Measurements from ENCODE around the gene FABP7.

DNA sequence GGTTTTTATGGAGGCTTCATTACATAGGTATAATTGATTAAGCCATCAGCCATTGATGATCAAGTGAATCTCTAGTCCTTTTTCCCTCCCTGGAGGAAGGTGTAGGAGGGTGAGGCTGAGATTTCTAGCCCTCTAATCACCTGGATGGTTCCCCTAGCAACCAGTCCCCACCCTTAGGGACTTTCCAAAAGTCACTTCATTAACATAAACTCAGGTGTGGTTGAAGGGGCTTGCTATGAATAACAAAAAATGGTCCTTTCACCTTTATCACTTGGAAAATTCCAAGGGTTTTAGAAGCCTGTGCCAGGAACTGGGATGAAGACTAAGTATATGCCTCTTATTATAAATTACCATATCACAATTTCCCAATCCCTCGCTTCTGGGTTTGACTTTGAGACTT, 49.9 kb downstream of the FABP7 start:
- no peak for TF ChIP-seq EZH2 (IDR thresholded peaks at IDR 0.05)
- TF ChIP-seq POLR2AphosphoS5 (IDR thresholded peaks at IDR 0.05; ENCODE audit: borderline replicate concordance, low read depth, low read length): no peak
- no peak for TF ChIP-seq FOXP2 (optimal IDR thresholded peaks at IDR 0.05; ENCODE audit: control extremely low read depth, extremely low read length, insufficient read depth)
